GM21576 (cell line): ENCODE results near the gene MICAL3.

Source experiments
- ATAC-seq: cut with Tn5 transposase; IDR thresholded peaks from one replicate; pipeline ENCODE4 v1.9.1; 2021; ENCODE audit warnings: mild to moderate bottlenecking, moderate library complexity; ENCODE audit not compliant: unreplicated experiment

MICAL3 gene

DNA sequence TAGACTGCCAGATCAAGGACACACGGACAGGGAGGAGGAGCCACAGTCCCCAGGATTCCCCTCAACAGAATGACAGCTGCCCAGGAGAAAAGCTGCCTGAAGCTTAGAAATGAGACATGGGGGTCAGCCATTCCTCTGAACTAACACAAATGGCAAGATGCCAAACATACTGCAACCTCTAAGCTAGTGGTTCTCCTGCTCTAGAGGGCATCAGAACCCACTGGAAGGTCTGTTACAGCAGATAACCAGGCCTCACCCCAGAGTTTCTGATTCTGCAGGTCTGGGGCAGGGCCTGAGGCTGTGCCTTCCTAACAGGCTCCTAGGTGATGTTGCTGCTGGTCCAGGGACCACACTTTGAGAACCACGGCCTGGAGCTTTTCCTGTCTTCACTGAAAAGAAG, 221.5 kb downstream of the MICAL3 start:
- ATAC-seq = no peak

DNA sequence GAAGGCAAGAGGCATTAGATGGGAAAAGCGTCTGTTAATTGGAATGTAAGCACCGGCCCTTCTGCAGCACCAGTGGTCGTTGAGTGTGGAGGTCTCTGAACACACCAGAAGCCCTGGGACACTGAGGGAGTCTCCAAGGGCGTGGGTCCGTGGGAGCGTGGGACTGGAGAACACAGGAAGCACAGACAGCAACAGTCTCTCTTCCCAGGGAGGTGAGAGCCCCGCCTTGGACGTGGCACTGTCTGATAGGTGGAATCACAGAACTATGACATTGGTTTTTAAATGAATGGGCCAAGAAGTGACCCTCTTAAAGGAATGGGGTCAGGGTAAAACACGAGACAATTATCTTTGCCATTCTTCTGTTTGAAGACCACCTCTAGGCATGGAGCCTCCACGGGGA, 221.9 kb downstream of the MICAL3 start:
- no peak for ATAC-seq

DNA sequence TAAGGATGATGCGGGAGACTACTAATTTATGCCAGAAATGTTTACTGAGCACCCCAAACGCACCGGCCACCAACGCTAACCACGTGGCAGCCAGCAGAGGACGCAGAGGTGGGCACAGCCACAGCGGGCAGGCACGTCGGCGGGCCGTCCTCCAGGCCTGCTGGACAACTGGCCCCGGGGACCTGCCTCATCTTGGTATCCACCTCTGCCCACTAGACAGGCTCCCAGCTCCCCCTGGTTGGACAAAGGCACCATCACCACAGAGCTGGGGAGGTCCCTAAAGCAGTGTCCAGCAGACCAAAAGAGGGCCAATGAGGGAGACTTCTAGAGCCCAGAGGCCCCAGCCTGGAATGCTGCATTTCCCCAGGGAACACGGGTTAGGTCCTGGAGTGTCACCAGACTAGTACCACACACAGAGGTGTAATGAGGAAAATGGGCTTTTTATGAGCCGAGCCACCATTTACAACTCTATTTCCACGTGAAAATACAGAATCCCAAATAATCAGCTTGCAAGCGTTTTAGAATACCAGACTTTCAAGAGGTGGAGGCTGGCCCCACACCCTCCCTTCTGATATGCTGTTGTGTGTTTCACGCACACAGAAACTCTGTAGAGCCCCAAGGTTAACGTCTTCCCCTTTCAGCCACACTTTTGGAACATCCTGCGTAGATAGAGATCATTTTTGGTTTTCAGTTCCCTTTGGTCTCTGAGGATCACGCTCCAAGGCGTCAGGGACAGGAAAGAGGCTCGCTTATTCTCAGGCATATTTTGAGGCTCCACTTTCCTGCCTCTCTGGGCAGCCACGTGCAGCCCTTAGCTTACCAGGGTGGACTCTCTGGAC, 226.4 kb downstream of the MICAL3 start:
- peak; percentile 53 for ATAC-seq

DNA sequence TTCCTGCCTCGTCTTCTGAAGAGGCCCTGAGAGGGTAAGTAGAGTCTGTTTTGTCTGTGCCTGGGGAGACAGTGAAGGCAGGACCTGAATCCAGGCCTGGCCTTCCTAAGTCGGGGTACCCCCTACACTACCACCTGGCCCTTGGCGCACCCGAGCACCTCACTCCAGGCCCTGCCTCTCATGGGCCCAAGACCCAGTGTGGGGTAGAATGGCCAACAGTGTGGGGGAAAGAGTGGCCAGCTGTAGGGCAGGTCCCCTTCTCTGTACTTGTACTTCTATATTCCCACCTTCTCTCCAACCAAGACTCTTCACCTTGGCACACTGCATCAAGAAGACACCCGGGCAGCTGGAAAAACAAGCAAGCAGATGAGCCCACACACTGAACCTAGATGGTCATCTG, 227.7 kb downstream of the MICAL3 start:
- no peak for ATAC-seq

DNA sequence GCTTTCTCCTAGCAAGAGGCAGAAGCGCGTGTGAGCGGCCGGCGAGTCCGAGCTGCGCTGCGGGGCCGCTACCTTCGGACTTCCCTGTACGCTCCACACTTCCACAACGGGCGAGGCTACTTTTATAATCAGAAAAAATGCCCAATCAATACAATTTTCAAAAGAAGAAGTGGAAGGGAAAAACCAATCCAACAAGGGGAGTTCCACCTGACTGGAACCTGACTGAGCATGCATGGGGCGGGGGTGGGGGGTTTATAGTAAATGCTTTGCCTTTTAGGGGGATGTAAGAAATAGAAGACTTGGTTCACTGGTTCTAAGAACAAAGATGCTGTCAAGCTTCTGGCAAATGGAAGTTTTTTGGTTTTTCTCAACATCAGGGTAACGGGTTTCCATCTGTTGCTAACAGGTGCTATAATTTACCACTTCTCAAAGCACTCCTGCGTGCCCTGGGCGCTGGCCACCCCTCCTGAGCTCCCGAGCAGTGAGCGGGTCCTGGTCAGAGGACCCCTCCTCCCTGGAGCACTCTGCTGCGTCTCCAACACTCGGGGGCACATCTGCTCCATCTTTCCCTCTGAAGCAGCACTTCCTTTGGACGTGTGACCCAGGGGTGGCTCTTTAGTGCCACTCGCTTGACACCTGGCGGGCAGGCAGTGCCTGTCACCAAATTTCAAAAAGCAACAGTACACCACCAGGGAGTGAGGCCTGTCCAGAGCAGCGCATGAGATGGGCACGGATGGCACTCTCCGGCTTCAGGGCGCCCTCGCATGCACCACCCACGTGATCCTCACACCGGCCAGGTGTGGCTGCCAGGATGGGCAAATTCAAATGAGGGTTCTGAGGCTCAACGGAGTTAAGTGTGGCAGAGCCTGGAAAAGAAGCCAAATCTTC, 228.5 kb downstream of the MICAL3 start:
- no peak for ATAC-seq

DNA sequence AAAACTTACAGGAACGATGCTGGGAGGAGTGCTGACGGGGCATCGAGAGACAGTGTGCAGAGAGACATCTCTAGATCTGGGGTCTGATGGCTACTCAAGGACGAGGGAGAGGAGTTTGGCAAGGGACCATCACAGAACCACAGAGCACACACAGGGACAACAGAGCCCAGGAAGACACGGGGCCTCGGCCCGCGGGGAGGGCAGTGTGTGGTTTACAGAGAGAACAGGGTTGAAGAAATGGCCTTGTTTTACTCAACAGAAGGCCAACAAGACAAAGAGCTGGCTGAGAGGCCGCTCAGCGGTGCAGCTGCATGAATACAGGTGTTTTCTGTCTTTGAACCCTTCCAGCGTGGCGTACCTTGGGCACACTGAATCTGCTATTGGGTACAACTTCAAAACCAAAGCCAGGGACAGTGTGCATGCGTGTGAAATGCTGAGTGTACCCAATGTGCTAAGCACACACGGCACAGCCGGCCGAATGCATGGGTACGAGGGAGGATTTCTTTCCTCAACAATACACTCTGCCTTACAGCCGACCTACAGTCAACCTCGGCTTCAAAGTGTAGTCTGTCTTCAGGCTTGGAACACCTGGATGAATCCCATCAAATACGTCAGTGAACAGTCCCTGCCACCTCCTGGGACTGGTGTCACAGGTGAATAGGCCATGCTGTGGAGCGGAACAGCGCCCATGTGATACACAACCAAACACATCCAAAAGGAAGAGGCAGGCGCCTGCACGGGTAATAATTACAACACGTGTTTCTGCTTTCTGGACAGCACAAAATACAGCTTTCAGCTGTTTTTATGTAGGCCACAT, 229.4 kb downstream of the MICAL3 start:
- ATAC-seq = no peak

DNA sequence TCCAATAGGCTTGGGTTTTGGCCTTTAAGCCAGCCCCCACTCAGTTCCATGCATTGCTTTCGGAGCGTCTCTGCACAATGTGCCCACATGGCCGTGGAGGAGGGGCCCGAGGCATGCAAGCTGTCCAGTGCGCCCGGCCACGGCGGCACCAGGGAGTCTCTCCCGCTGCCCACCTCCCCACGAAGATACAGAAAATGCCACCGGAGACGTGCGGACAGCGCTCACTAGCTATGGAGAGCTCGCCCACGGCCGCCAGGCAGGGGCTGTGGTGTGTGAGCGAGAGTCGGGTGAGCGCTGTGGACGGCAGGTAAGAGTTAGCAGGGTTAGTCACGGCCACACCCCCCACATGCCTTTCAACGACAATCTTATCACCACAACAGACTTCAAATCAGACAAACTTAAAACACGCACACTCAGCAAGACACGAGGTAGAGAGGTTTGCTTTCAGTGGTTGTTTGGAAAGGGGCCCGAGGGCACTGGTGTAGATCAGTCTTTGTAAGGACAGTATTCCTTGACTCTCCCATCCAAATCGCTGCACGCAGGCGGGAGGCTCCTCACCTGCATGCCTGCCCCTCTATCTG, 231.4 kb downstream of the MICAL3 start:
- no peak for ATAC-seq

DNA sequence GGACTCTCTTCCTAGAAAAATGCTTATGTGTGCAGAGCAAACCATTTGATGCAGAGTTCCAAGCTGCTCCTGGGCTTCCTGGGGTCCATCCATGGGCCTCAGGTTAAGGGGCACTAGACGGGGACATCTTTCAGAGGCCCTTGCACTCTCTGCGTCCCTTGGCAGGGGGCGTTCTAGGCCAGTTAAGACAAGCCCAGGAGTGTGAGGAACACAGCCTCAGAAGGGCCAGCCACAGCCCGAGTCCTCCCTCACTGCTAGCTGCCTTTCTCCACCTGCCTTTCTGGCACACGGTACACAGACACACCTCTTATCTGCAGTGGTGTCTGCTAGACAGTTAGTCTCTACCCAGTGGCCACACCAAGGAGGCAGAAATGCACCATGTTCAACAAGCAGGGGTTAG, 232.1 kb downstream of the MICAL3 start:
- no peak for ATAC-seq

DNA sequence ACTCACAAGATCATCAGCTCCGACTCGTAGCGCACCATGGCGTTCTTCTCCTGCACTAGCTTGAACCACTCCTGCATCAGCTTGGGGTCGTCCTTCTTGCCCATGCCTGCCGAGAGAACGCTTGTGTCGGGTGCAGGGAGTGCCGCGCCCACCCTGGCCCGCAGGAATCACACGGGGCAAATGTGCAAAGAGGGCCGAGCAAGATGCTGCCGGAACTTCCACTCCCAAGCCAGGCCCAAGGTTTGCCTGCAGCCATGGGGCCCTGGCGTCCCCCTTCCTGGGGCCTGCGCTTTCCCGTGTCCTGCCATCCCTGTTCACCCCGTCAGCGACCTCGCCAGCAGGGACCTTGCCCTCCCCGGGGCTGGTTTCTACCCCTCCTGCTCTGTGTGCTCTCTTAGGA, 233.2 kb downstream of the MICAL3 start:
- no peak for ATAC-seq

DNA sequence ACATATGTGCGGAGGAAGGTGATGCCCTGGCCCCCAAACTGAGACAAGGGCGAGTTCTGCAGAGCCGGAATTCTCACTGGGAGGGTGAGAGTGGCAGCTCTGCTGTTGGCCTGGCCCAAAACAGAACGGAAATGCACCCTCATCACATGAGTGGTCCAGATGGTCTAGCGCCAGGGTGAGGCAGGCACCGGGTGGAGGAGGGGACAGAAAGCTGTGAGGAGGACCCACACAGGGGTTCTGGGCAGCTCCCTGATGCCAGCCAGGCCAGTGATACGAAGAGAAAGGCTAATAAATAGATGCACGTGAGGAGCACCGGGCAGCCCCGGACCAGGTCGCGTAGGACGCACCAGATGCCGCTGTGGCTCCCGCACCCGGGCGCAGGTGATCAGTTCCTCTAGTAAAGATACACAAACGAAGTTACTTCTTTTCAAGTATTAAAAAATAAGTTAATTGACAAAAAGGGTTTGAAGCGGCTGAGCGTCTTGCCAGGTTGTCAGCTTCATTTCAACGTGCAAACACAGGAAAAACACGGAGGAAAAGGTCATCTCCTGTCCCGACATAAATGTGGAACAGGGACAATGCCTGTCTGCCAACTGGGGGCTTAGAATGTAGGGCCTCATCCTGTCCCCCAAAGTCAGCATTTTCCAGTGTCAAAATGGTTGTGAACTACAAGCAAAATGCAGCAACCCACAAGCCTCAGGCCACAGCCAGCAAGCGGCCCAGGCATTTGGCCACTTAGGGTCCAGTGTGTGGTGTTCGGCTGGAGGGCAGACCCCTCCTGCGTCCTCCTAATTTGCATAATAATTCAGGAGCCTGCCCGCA, 234.8 kb downstream of the MICAL3 start:
- ATAC-seq = no peak

DNA sequence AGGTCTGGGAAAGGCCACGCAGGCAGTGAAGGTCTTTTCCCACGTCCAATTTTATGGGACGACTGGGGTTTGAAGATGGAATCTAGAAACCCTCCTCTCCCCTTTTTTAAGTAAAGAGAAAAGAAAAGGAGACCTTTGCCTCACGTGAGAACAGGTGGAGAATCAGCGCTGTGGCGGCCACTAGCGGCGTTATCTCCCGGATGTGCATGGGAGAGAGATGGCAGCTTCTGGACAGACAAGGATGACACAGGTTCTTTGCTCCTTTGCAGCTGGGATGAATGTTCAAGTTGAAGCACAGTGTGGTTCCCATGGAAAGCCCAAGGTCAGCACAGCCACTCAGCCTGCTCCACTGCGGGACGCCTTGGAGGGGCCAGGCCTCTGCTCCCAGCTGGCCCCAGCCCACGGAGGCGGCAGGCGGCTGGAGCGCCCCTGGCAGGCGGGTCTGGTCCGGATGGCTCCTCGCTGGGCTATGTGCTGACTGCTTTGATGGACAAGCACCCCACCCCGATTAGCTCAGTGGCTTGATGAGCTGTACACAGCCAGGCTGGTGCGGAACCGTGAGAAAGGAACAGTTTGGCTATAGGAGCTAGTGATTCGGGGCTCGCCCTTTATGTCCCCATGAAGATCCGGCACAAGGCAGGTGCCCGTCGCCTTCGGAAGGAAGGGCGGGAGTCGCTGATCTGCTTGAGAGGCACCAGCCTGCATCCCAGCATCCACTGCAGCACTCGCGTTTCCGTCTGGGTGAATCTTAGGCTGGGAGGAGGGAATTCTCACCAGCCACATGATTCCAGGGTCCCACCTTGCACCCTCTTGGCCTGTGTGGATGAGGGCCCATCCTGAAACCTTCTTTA, 235.6 kb downstream of the MICAL3 start:
- no peak for ATAC-seq

DNA sequence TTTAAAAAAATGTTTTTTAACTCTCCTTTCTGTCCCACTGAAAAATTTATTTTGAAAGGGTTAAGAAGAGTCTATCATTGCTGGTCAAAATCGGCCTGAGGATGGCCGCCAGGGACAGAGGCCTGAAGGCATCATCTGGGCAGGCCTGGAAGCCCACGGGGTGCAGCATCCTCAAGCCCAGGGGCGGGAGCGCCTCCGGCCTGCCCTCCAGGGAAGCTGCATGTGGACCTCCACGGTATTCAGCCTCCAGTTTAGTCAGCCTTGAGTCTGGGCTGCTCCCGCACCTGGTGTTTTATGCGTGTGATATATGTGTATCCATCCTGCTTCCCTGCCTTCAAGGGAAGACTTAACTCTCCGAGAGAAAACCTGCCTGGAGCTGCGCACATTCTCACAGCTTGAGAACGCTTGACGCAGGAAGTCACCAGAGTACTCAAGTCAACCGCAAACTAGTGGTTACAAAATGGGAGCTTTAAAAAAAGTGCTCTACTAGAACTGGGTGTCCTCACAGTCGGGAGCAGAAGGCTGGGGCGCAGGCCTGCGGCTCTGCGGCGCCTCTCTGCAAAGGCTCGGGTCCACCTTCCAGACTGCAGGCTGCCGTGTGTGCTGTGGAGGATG, 236.5 kb downstream of the MICAL3 start:
- ATAC-seq = no peak

DNA sequence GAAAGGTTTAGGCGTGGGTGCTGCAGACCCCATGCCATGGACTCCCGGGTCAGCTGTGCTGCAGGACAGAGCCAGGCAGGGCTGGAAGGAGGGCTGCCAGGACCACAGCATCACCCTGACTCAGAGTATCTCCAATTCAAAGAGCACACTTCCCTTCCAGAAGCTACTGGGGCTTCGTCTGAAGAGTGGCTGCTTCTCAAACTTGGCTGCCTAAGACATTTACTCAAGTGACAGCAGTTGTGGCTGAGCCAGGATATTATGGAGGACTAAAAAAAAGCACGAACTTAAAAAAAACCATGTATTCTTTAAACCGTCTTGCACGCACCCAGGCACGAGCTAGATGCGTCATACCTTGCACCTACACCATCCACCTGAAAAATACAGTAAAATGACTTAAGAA, 237.1 kb downstream of the MICAL3 start:
- ATAC-seq = no peak

DNA sequence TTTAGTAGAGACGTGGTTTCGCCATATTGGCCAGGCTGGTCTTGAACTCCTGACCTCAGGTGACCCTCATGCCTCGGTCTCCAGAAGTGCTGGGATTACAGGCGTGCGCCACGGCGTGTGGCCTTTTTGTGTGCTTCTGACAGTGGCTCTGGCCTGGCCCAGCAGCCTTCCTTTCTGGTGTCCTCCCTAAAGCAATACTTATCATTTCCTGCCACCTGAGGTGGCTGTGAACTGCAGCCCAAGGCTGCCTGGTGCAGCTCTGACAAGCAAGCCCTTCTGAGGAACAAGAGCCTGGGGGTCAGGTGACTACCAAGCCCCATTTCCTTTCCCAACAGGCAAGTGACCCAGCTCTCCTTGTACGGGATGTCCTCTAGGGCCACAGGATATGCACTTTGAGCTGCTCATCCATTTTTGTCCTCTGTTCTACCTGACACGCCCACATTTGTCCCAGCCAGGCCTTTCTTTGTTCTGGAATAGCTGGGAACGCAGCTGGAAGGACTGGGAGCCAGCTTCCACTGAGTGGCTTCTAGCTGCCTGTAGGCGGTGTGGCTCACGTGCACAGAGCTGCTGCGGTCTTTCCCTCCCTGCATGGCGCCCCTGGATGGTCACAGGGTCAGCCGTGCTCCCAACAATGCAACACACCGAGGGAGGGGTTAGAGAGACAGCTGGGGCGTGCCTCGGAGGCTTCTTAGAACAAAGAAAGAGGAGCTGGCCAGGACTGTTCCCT, 237.8 kb downstream of the MICAL3 start:
- no peak for ATAC-seq

DNA sequence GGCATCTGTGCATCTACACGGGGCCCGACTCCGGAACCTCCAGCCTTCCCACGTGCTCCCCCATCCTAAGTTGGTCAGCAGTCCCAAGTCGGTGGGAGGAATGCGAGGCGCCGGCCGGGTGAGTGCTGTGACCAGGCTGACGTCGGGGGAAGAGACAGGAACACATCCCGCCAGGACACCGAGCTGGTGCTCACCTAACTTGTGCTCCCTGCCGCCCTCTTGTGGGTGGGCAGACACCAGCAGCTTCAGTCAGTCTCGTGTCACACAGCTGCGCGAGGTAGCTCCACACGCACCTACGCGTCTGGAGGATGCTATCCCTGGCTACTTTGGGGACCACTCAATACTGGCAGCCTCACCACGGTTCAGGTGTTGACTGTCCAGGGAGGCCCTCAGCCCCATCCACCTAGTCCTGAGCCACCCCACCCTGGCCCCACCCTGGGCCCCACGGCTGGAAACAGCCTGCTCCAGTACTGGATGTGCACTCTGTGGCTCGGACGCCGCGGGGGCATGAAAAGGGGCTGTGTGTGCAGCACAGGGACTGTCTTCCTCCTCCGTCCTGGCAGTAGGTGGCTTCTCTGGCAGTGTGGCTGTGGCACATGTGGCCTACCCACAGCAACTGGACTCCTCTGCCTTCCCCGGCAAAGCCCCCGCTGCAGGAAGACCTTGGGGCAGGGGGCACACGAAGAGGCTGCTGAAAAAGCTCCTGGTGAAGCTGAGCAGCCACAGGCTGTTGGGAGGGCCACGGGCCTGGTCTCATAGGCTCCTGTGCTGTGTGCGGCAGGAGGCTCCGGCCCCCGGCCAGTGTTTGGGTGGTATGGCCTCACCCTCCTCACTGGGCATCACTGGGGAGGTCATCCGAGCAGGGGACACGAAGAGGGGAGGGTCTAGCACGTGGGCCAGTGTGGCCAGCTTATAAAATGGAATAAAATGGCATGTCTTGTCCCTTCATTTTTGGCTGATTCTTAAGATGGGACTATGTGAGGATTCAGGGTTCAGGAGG, 238.9 kb downstream of the MICAL3 start:
- no peak for ATAC-seq

DNA sequence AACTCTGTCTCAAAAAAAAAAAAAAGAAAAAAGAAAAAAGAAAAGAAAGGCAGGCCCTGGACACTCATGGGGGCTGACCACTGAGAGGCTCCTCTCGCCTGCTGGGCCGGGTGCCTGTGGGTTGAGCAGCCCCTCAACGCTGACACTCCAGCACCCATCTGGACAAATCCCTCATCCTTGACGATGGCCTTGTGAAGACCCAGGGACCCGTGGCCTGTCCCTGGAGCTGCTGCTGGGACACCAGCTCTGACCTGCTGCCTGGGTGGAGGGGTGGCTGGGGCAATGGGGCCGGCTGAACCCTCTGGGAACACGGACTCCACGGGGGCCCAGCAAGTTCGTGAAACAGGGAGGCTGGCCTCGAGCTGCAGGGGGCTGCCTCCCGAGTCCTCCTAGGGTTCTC, 239.6 kb downstream of the MICAL3 start:
- ATAC-seq = no peak
